IMR-90 (cell line): ENCODE results near the gene TRPM3. TPM values are rescaled to one million over a fixed set of nuclear protein-coding genes. Genes with fewer than 3 reads are reported as not detected.
A peak's percentile ranks its signal among the peaks of the same experiment; 100 is the strongest.

Source experiments
- ATAC-seq: fragments of 200-7000 bp; cut with Tn5 transposase; 2 replicates; pipeline ENCODE4 v1.9.1; 2020; ENCODE audit warnings: low read depth, mild to moderate bottlenecking, moderate library complexity
- BruUV-seq: library from RNA; stranded (reverse); fragments of 400-500 nt; replicated peaks from 2 replicates; lab custom pipeline; 2021; lab: Mats Ljungman, UMichigan
- CTCF ChIA-PET: fragments of 300-600 bp; formaldehyde crosslinking; extraction: SDS; loops from one replicate; lab custom pipeline; 2021; ENCODE audit warnings: antibody characterized with exemption; lab: Yijun Ruan, JAX
- POLR2A ChIA-PET: fragments of 300-600 bp; sonication (Branson Sonifier 250); formaldehyde crosslinking; loops from one replicate; lab custom pipeline; 2022; ENCODE audit warnings: antibody characterized with exemption; ENCODE audit not compliant: unreplicated experiment; lab: Charles Lee
- DNase-seq: peaks from one replicate; pipeline ENCODE4 v3.0.0; 2013
- H2AFZ ChIP-seq: replicated peaks from 2 replicates; pipeline ENCODE3; 2013; ENCODE audit warnings: low read length, mild to moderate bottlenecking; ENCODE audit not compliant: poor library complexity
- H2AK5ac ChIP-seq: 2 replicates; pipeline ENCODE4 v1.6.1; 2013; ENCODE audit warnings: low read depth, low read length, inconsistent platforms
- H2AK9ac ChIP-seq: replicated peaks from 2 replicates; pipeline ENCODE3; 2013; ENCODE audit warnings: mild to moderate bottlenecking, low read depth, low read length, moderate library complexity; ENCODE audit not compliant: poor library complexity
- H2BK120ac ChIP-seq: 2 replicates; pipeline ENCODE4 v1.6.1; 2013; ENCODE audit warnings: low read depth, low read length, inconsistent platforms
- H2BK15ac ChIP-seq: 3 replicates; pipeline ENCODE4 v1.6.1; 2013; ENCODE audit warnings: low read depth, low read length, inconsistent platforms
- H2BK20ac ChIP-seq: 2 replicates; pipeline ENCODE4 v1.6.1; 2013; ENCODE audit warnings: low read depth, mild to moderate bottlenecking, inconsistent platforms, low read length, moderate library complexity
- H2BK5ac ChIP-seq: 2 replicates; pipeline ENCODE4 v1.6.1; 2013; ENCODE audit warnings: mild to moderate bottlenecking, low read depth, low read length, inconsistent platforms; ENCODE audit not compliant: poor library complexity, severe bottlenecking
- H3K14ac ChIP-seq: replicated peaks from 2 replicates; pipeline ENCODE4 v1.6.1; 2013; ENCODE audit warnings: low read depth, low read length, inconsistent platforms
- H3K18ac ChIP-seq: 2 replicates; pipeline ENCODE4 v1.6.1; 2013; ENCODE audit warnings: low read depth, low read length, control low read depth
- H3K23ac ChIP-seq: 2 replicates; pipeline ENCODE4 v1.6.1; 2013; ENCODE audit warnings: low read depth, low read length, inconsistent platforms
- H3K27ac ChIP-seq: 2 replicates; pipeline ENCODE4 v1.5.1; 2013; ENCODE audit warnings: mild to moderate bottlenecking, control low read depth, low read length; ENCODE audit not compliant: insufficient read depth
- H3K27me3 ChIP-seq: 2 replicates; pipeline ENCODE4 v1.6.1; 2013; ENCODE audit warnings: low read length; ENCODE audit not compliant: control insufficient read depth, insufficient read depth
- H3K36me3 ChIP-seq: 2 replicates; pipeline ENCODE4 v1.6.1; 2013; ENCODE audit warnings: low read length, mixed read lengths; ENCODE audit not compliant: control insufficient read depth, insufficient read depth
- H3K4ac ChIP-seq: 2 replicates; pipeline ENCODE4 v1.6.1; 2013; ENCODE audit warnings: low read depth, low read length, inconsistent platforms
- H3K4me1 ChIP-seq: 2 replicates; pipeline ENCODE4 v1.6.1; 2013; ENCODE audit warnings: low read length, mixed read lengths; ENCODE audit not compliant: control insufficient read depth, insufficient read depth
- H3K4me2 ChIP-seq: 2 replicates; pipeline ENCODE4 v1.6.1; 2013; ENCODE audit warnings: low read depth, mild to moderate bottlenecking, control low read depth, low read length, moderate library complexity
- H3K4me3 ChIP-seq: 2 replicates; pipeline ENCODE4 v1.5.1; 2013; ENCODE audit warnings: low read depth, mild to moderate bottlenecking, control low read depth, low read length, moderate library complexity; ENCODE audit not compliant: insufficient read depth
- H3K56ac ChIP-seq: 2 replicates; pipeline ENCODE4 v1.6.1; 2013; ENCODE audit warnings: low read length, inconsistent platforms; ENCODE audit not compliant: insufficient read depth; ENCODE audit errors: extremely low read depth
- H3K79me1 ChIP-seq, 2 experiments: 2 replicates each; pipeline ENCODE4 v1.6.1; 2013; ENCODE audit warnings: low read length in 2 of 2, inconsistent platforms in 1 of 2, low read depth in 1 of 2
- H3K9ac ChIP-seq: 2 replicates; pipeline ENCODE4 v1.6.1; 2013; ENCODE audit warnings: low read depth, low read length, control low read depth
- H3K9me1 ChIP-seq: 2 replicates; pipeline ENCODE4 v1.6.1; 2013; ENCODE audit warnings: low read length, inconsistent platforms; ENCODE audit not compliant: insufficient read depth
- H3K9me3 ChIP-seq: 2 replicates; pipeline ENCODE4 v1.6.1; 2013; ENCODE audit warnings: low read length; ENCODE audit not compliant: control insufficient read depth, insufficient read depth
- H4K20me1 ChIP-seq: 2 replicates; pipeline ENCODE4 v1.6.1; 2013; ENCODE audit warnings: low read length, inconsistent platforms; ENCODE audit not compliant: insufficient read depth
- H4K5ac ChIP-seq: 2 replicates; pipeline ENCODE4 v1.6.1; 2013; ENCODE audit warnings: mild to moderate bottlenecking, low read depth, low read length, control low read depth
- H4K8ac ChIP-seq, 2 experiments: 2 replicates each; pipeline ENCODE4 v1.6.1; 2013; ENCODE audit warnings: low read depth in 2 of 2, low read length in 2 of 2, control low read depth in 1 of 2, inconsistent platforms in 1 of 2
- H4K91ac ChIP-seq: 2 replicates; pipeline ENCODE4 v1.6.1; 2013; ENCODE audit warnings: low read depth, low read length, inconsistent platforms; ENCODE audit not compliant: insufficient read depth
- BHLHE40 ChIP-seq: fragments of 150-350 bp; IDR thresholded peaks from 2 replicates; pipeline ENCODE4 v1.6.1; 2016; ENCODE audit warnings: mild to moderate bottlenecking, low read depth, low read length
- CEBPB ChIP-seq: IDR thresholded peaks from 2 replicates; pipeline ENCODE4 v1.6.1; 2012; ENCODE audit warnings: low read depth, low read length, improper control_type of control experiment
- CHD1 ChIP-seq: IDR thresholded peaks from 2 replicates; pipeline ENCODE4 v1.6.1; 2012; ENCODE audit warnings: low read depth, low read length, improper control_type of control experiment
- CTCF ChIP-seq: conservative IDR thresholded peaks from 2 replicates; pipeline ENCODE4 v1.5.1; 2012; ENCODE audit warnings: mild to moderate bottlenecking, low read depth, low read length, improper control_type of control experiment
- ELK1 ChIP-seq: fragments of 150-350 bp; IDR thresholded peaks from 2 replicates; pipeline ENCODE4 v1.6.1; 2016; ENCODE audit warnings: low read depth, mild to moderate bottlenecking, low read length, moderate library complexity, borderline replicate concordance
- FOS ChIP-seq: fragments of 150-350 bp; IDR thresholded peaks from 2 replicates; pipeline ENCODE4 v1.6.1; 2016; ENCODE audit warnings: low read depth, low read length
- MAFK ChIP-seq: IDR thresholded peaks from 2 replicates; pipeline ENCODE4 v1.6.1; 2012; ENCODE audit warnings: low read depth, low read length, improper control_type of control experiment
- MAZ ChIP-seq: IDR thresholded peaks from 2 replicates; pipeline ENCODE4 v1.6.1; 2012; ENCODE audit warnings: low read depth, mild to moderate bottlenecking, low read length, improper control_type of control experiment, moderate library complexity, borderline replicate concordance
- NFE2L2 ChIP-seq: fragments of 150-350 bp; IDR thresholded peaks from 2 replicates; pipeline ENCODE4 v1.6.1; 2016; ENCODE audit warnings: low read depth, mild to moderate bottlenecking, low read length
- RAD21 ChIP-seq: IDR thresholded peaks from 2 replicates; pipeline ENCODE4 v1.6.1; 2012; ENCODE audit warnings: low read length, improper control_type of control experiment
- RCOR1 ChIP-seq: IDR thresholded peaks from 2 replicates; pipeline ENCODE4 v1.6.1; 2012; ENCODE audit warnings: mild to moderate bottlenecking, low read length, improper control_type of control experiment; ENCODE audit not compliant: insufficient replicate concordance
- RFX5 ChIP-seq: IDR thresholded peaks from 2 replicates; pipeline ENCODE4 v1.8.0; 2012; ENCODE audit warnings: low read depth, mild to moderate bottlenecking, low read length, moderate library complexity
- SMC3 ChIP-seq: fragments of 150-350 bp; IDR thresholded peaks from 2 replicates; pipeline ENCODE4 v1.6.1; 2016; ENCODE audit warnings: low read depth, mild to moderate bottlenecking, antibody characterized with exemption, low read length, moderate library complexity
- USF2 ChIP-seq: fragments of 150-350 bp; IDR thresholded peaks from 2 replicates; pipeline ENCODE4 v1.6.1; 2017; ENCODE audit warnings: mild to moderate bottlenecking, antibody characterized with exemption, low read length, low read depth
- dilution Hi-C: fragments of 300-500 bp; cut with HindIII; formaldehyde crosslinking; loops from one replicate; pipeline ENCODE4 v1.14.3; 2018; ENCODE audit warnings: low sequenced_read_pairs; ENCODE audit not compliant: unreplicated experiment
- in situ Hi-C: fragments of 300-500 bp; cut with MboI; formaldehyde crosslinking; loops from 3 replicates; pipeline ENCODE4 v1.14.3; 2019; ENCODE audit warnings: low sequenced_read_pairs, inconsistent platforms, mixed read lengths
- intact Hi-C: fragments of 100-400 bp; cut with micrococcal nuclease; formaldehyde crosslinking; loops from 2 replicates; pipeline ENCODE4 v1.10.0; 2022
- polyA plus RNA-seq, 3 experiments: library from polyadenylated mRNA; depleted of rRNA; stranded (reverse); fragments of >200 nt; gene quantifications; 2 replicates each; pipeline ENCODE4 v1.2.3, GENCODE V29; 2012; ENCODE audit warnings: low replicate concordance in 1 of 3
- total RNA-seq: library from RNA; depleted of rRNA; stranded (reverse); fragments of >200 nt; gene quantifications from 2 replicates; pipeline ENCODE4 v1.2.3, GENCODE V29; 2012

The TRPM3 gene
- total and polyA plus RNA-seq, 2 of the 4 experiments (the other 2 are of a cell fraction) = not detected

GRCh38 chr9:70935856-70936255, 185.6 kb downstream of the TRPM3 start:
- H3K4me3 ChIP-seq = no peak overlapping the region
- intact Hi-C loops = no loop called here
- dilution Hi-C loops = no loop called here
- ChIA-PET POLR2A (no interaction called here), CTCF (interaction anchor here (0.6 to 1.6 kb wide), 2 partner anchors 10 to 350 kb away, joined by 3 to 4 read pairs; no protein-coding TSS in a partner anchor)
- no TSS peak for BruUV-seq
- no peak overlapping the region for H3K4me2 ChIP-seq
- H3K27me3 ChIP-seq = peaks cover 20% of the 10 kb centered on the region; the same call in 1 of the 2 replicates
- ATAC-seq (peak; percentile 17; the same call in 1 of the 2 replicates), DNase-seq (no peak)
- no peaks in the 10 kb centered on the region for H3K4me1 ChIP-seq
- TF ChIP-seq BHLHE40 (no peak), USF2 (no peak), RFX5 (no peak), FOS (no peak), MAFK (no peak), MAZ (no peak), RAD21 (no peak), SMC3 (no peak), NFE2L2 (no peak), CEBPB (no peak), ELK1 (no peak), RCOR1 (no peak), CTCF (no peak), CHD1 (no peak)
- H3K9me3 ChIP-seq = no peaks in the 10 kb centered on the region
- no peak overlapping the region for H3K23ac ChIP-seq
- in situ Hi-C loops = no loop called here
- H2AK9ac ChIP-seq = no peak overlapping the region
- no peak overlapping the region for H2BK15ac ChIP-seq
- H2BK20ac ChIP-seq = no peak overlapping the region
- H3K36me3 ChIP-seq = no peaks in the 10 kb centered on the region
- H3K9me1 ChIP-seq = no peaks in the 10 kb centered on the region
- no peak overlapping the region for H3K56ac ChIP-seq
- no peak overlapping the region for H4K8ac ChIP-seq
- H2BK120ac ChIP-seq = no peak overlapping the region
- H3K18ac ChIP-seq = no peak overlapping the region
- no peaks in the 10 kb centered on the region for H4K20me1 ChIP-seq
- H3K4ac ChIP-seq = no peak overlapping the region
- H2BK5ac ChIP-seq = no peak overlapping the region
- H3K27ac ChIP-seq = no peak overlapping the region
- no peaks in the 10 kb centered on the region for H3K79me1 ChIP-seq
- no peak overlapping the region for H4K5ac ChIP-seq
- no peak overlapping the region for H3K9ac ChIP-seq
- H4K91ac ChIP-seq = no peak overlapping the region
- H3K14ac ChIP-seq = no peak overlapping the region
- H2AK5ac ChIP-seq = no peak overlapping the region
- H2AFZ ChIP-seq = no peak overlapping the region
